ENCODE results near the gene SAA2.
"Not testable (repeated sequence)": the region's sequence is repeated elsewhere in the genome, so short reads cannot be mapped to it uniquely, and the experiment has no call there.

Gene SAA2

GRCh38 chr11:18209058-18209457, 39.4 kb downstream of the SAA2 start:
- DNase-seq, result no peak
- in situ Hi-C loops (cut with MboI; ENCODE audit: low pct_unique_long_range_greater_than_20kb, low sequenced_read_pairs), result no loop called here

GRCh38 chr11:18204771-18205170, 43.7 kb downstream of the SAA2 start:
- no peak for DNase-seq
- in situ Hi-C loops (cut with MboI; ENCODE audit: low pct_unique_long_range_greater_than_20kb, low sequenced_read_pairs), result no loop called here

GRCh38 chr11:18204220-18204619, 44.2 kb downstream of the SAA2 start:
- in situ Hi-C loops (cut with MboI; ENCODE audit: low pct_unique_long_range_greater_than_20kb, low sequenced_read_pairs), result no loop called here
- DNase-seq, result no peak

- in situ Hi-C loops (cut with MboI; ENCODE audit: low pct_unique_long_range_greater_than_20kb, low sequenced_read_pairs), result no loop called here
- peak; percentile 14 for DNase-seq
Observed at GRCh38 chr11:18203723-18204122, 44.7 kb downstream of the SAA2 start.

GRCh38 chr11:18197738-18198137, 50.7 kb downstream of the SAA2 start:
- DNase-seq; in situ Hi-C loops (cut with MboI; ENCODE audit: low pct_unique_long_range_greater_than_20kb, low sequenced_read_pairs): not testable (repeated sequence)

GRCh38 chr11:18196532-18196931, 51.9 kb downstream of the SAA2 start:
- in situ Hi-C loops (cut with MboI; ENCODE audit: low pct_unique_long_range_greater_than_20kb, low sequenced_read_pairs), result no loop called here
- no peak for DNase-seq
